Endodermal cell (in vitro differentiated cells): ENCODE measurements around the gene SUFU. TPM values are rescaled to one million over a fixed set of nuclear protein-coding genes. Genes with fewer than 3 reads are reported as not detected.

Experiments used
- DNase-seq: peaks from one replicate; pipeline ENCODE4 v3.0.0-alpha.2; 2017
- H3K27ac ChIP-seq: 2 replicates; pipeline ENCODE4 v1.5.1; 2013; ENCODE audit warnings: mild to moderate bottlenecking, low read depth, low read length, moderate library complexity
- H3K27me3 ChIP-seq: 2 replicates; pipeline ENCODE4 v1.6.1; 2013; ENCODE audit warnings: mild to moderate bottlenecking, low read length, moderate library complexity; ENCODE audit not compliant: insufficient read depth, control insufficient read depth, poor library complexity, severe bottlenecking
- H3K36me3 ChIP-seq: 2 replicates; pipeline ENCODE4 v1.7.0; 2013; ENCODE audit warnings: mild to moderate bottlenecking, low read length, moderate library complexity; ENCODE audit not compliant: control insufficient read depth, insufficient read depth
- H3K4me1 ChIP-seq: one replicate; pipeline ENCODE4 v1.7.0; 2013; ENCODE audit warnings: low read length; ENCODE audit not compliant: control insufficient read depth, insufficient read depth
- H3K4me3 ChIP-seq: 2 replicates; pipeline ENCODE4 v1.5.1; 2013; ENCODE audit warnings: mild to moderate bottlenecking, low read length, moderate library complexity
- H3K9ac ChIP-seq: 2 replicates; pipeline ENCODE4 v1.6.1; 2013; ENCODE audit warnings: mild to moderate bottlenecking, low read length, moderate library complexity; ENCODE audit not compliant: poor library complexity, severe bottlenecking; ENCODE audit errors: extremely low read depth
- H3K9me3 ChIP-seq: 2 replicates; pipeline ENCODE4 v1.6.1; 2013; ENCODE audit warnings: mild to moderate bottlenecking, low read length, moderate library complexity; ENCODE audit not compliant: control insufficient read depth
- H3K27ac Mint-ChIP-seq: 2 replicates; pipeline ENCODE4 v1.8.0; 2020; ENCODE audit warnings: mixed read lengths
- H3K27me3 Mint-ChIP-seq: 2 replicates; pipeline ENCODE4 v1.8.0; 2021; ENCODE audit warnings: mild to moderate bottlenecking, mixed read lengths; ENCODE audit not compliant: insufficient read depth
- H3K36me3 Mint-ChIP-seq: 2 replicates; pipeline ENCODE4 v1.8.0; 2020; ENCODE audit warnings: low read depth, mixed read lengths
- H3K4me1 Mint-ChIP-seq: 2 replicates; pipeline ENCODE4 v1.8.0; 2020; ENCODE audit warnings: mixed read lengths
- H3K4me3 Mint-ChIP-seq: 2 replicates; pipeline ENCODE4 v1.8.0; 2020; ENCODE audit warnings: mild to moderate bottlenecking, moderate library complexity, mixed read lengths
- H3K9me3 Mint-ChIP-seq: 2 replicates; pipeline ENCODE4 v1.8.0; 2020; ENCODE audit warnings: mild to moderate bottlenecking, mixed read lengths
- CTCF ChIP-seq: fragments of 200-600 bp; sonication (generic); conservative IDR thresholded peaks from 2 replicates; pipeline ENCODE4 v1.5.0; 2021; ENCODE audit warnings: antibody characterized with exemption, mild to moderate bottlenecking
- WGBS, 2 experiments: methylation state at CpG; one replicate each; pipeline versions ENCODE4 v1.1.5 to v1.1.7; 2013; ENCODE audit warnings: missing lambda C conversion rate in 2 of 2, mixed read lengths in 1 of 2; ENCODE audit not compliant: insufficient coverage in 1 of 2, insufficient read length in 1 of 2; 5-methylcytosine and 5-hydroxymethylcytosine counted together
- total RNA-seq, 2 donors: library from RNA; stranded (reverse); fragmentation: NEBNext Ultra II Directional in 1 of 2; extraction: Animal tissue kit (Norgen Biotek cat#: 25700) in 1 of 2; gene quantifications; 2 replicates in 1 of 2; 3 replicates in 1 of 2; pipeline ENCODE4 v1.2.1, GENCODE V29; 2021

SUFU gene
- total RNA-seq, 2 donors from 2014 or later: 19.1 to 20.6 TPM

- TF ChIP-seq CTCF: no peak
- Histone ChIP-seq H3K4me1 (no peaks in the 10 kb centered on the region), H3K9ac (no peak overlapping the region), H3K27ac (no peak overlapping the region), H3K36me3 (peaks cover 70% of the 10 kb centered on the region), H3K4me3 (no peak overlapping the region), H3K9me3 (no peaks in the 10 kb centered on the region), H3K27me3 (no peaks in the 10 kb centered on the region)
- H3K4me1 Mint-ChIP-seq: no peaks in the 10 kb centered on the region
- no peaks in the 10 kb centered on the region for H3K27me3 Mint-ChIP-seq
- H3K36me3 Mint-ChIP-seq: peaks cover 55% of the 10 kb centered on the region
- H3K4me3 Mint-ChIP-seq: no peak overlapping the region
- H3K9me3 Mint-ChIP-seq: no peaks in the 10 kb centered on the region
- WGBS, 2 experiments: 88 to 91% methylated on average over 2 to 9 of the region's 9 CpGs
- no peak overlapping the region for H3K27ac Mint-ChIP-seq
- no peak for DNase-seq
These were observed 23.4 kb upstream of the SUFU start for GRCh38 chr10:102480396-102480795.

GRCh38 chr10:102484021-102484420 is 19.8 kb upstream of the SUFU start:
- 98 to 100% methylated on average over 3 to 13 of the region's 13 CpGs for WGBS, 2 experiments
- H3K36me3 Mint-ChIP-seq: peaks cover 78% of the 10 kb centered on the region

GRCh38 chr10:102485093-102485784 is 18.5 kb upstream of the SUFU start:
- Mint-ChIP-seq H3K27ac (no peak overlapping the region), H3K4me1 (no peaks in the 10 kb centered on the region), H3K4me3 (no peak overlapping the region), H3K9me3 (no peaks in the 10 kb centered on the region), H3K27me3 (no peaks in the 10 kb centered on the region), H3K36me3 (peaks cover 79% of the 10 kb centered on the region)
- peaks cover 97% of the 10 kb centered on the region for H3K36me3 ChIP-seq
- no peak overlapping the region for H3K9ac ChIP-seq
- no peak overlapping the region for H3K4me3 ChIP-seq
- no peak for DNase-seq
- H3K9me3 ChIP-seq: no peaks in the 10 kb centered on the region
- TF ChIP-seq CTCF: no peak
- 94 to 97% methylated on average over 17 to 18 of the region's 18 CpGs for WGBS, 2 experiments
- H3K27ac ChIP-seq: no peak overlapping the region
- no peaks in the 10 kb centered on the region for H3K27me3 ChIP-seq
- no peaks in the 10 kb centered on the region for H3K4me1 ChIP-seq

More at GRCh38 chr10:102484021-102484420, 19.8 kb upstream of the SUFU start:
- Histone ChIP-seq H3K9me3 (no peaks in the 10 kb centered on the region), H3K27ac (no peak overlapping the region), H3K27me3 (no peaks in the 10 kb centered on the region), H3K4me1 (no peaks in the 10 kb centered on the region), H3K4me3 (no peak overlapping the region), H3K9ac (no peak overlapping the region), H3K36me3 (peaks cover 95% of the 10 kb centered on the region)
- DNase-seq: no peak
- no peak overlapping the region for H3K4me3 Mint-ChIP-seq
- no peak overlapping the region for H3K27ac Mint-ChIP-seq
- no peaks in the 10 kb centered on the region for H3K27me3 Mint-ChIP-seq
- peak; percentile 12 for TF ChIP-seq CTCF
- no peaks in the 10 kb centered on the region for H3K9me3 Mint-ChIP-seq
- H3K4me1 Mint-ChIP-seq: no peaks in the 10 kb centered on the region
